ENCODE data around the gene SHISA9. TPM values are rescaled to one million over a fixed set of nuclear protein-coding genes. Genes with fewer than 3 reads are reported as not detected.

The SHISA9 gene
- total RNA-seq, 1 donor from 2014 or later = 3.0 TPM

DNA sequence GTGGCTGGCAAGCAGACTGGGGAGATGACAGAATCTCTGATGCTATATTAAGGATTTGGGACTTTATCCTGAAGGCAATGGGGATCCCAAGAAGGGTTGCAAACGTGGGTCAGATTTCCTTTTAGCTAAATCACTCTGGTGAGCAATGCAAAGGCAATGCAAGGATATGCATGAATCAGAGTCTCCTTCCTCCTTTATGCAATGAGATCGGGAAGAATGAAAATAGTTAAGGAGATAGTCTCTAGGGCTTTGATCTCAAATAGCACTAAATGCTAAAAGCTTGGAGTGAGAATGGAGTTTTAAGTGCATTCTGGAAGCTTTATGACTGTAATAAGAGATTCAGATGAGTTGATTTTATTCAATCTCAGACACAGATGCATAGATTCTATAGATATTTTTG, 27.2 kb upstream of the SHISA9 start:
- Mint-ChIP-seq H3K4me3 (ENCODE audit: low read depth) (no peak overlapping the region), H3K36me3 (ENCODE audit: insufficient read depth) (no peaks in the 10 kb centered on the region), H3K9me3 (ENCODE audit: low read depth) (no peaks in the 10 kb centered on the region), H3K27ac (no peak overlapping the region), H3K27me3 (peaks cover 15% of the 10 kb centered on the region), H3K4me1 (ENCODE audit: low read depth) (no peaks in the 10 kb centered on the region)
- no peak for DNase-seq (ENCODE audit: low spot score, unreplicated experiment)
- TF ChIP-seq, protein P1, sequence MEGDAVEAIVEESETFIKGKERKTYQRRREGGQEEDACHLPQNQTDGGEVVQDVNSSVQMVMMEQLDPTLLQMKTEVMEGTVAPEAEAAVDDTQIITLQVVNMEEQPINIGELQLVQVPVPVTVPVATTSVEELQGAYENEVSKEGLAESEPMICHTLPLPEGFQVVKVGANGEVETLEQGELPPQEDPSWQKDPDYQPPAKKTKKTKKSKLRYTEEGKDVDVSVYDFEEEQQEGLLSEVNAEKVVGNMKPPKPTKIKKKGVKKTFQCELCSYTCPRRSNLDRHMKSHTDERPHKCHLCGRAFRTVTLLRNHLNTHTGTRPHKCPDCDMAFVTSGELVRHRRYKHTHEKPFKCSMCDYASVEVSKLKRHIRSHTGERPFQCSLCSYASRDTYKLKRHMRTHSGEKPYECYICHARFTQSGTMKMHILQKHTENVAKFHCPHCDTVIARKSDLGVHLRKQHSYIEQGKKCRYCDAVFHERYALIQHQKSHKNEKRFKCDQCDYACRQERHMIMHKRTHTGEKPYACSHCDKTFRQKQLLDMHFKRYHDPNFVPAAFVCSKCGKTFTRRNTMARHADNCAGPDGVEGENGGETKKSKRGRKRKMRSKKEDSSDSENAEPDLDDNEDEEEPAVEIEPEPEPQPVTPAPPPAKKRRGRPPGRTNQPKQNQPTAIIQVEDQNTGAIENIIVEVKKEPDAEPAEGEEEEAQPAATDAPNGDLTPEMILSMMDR (IDR thresholded peaks at IDR 0.05; ENCODE audit: unreplicated experiment) = no peak

GRCh38 chr16:12876778-12877177, 24.6 kb upstream of the SHISA9 start:
- DNase-seq (ENCODE audit: low spot score, unreplicated experiment) = no peak
- Mint-ChIP-seq H3K27ac (no peak overlapping the region), H3K36me3 (ENCODE audit: insufficient read depth) (no peaks in the 10 kb centered on the region), H3K27me3 (peaks cover 8% of the 10 kb centered on the region), H3K4me3 (ENCODE audit: low read depth) (no peak overlapping the region), H3K4me1 (ENCODE audit: low read depth) (no peaks in the 10 kb centered on the region), H3K9me3 (ENCODE audit: low read depth) (no peaks in the 10 kb centered on the region)
- TF ChIP-seq, protein P1 (IDR thresholded peaks at IDR 0.05; ENCODE audit: unreplicated experiment) = no peak

DNA sequence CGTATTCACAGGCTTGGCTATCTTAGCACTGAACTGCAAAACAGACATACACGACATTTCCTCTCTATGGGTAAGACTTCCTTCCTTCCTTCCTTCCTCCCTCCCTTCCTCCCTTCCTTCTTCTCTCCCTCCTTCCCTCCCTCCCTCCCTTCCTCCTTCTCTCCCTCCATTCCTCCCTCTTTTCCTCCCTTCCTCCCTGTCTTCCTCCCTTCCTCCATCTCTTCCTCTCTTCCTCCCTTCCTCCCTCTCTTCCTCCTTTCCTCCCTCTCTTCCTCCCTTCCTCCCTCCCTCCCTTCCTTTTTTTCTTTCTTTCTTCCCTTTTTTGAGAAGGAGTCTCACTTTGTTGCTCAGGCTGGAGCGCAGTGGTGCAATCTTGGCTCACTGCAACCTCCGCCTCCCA, 22.4 kb upstream of the SHISA9 start:
- TF ChIP-seq, protein P1 (IDR thresholded peaks at IDR 0.05; ENCODE audit: unreplicated experiment) = no peak
- H3K9me3 Mint-ChIP-seq (ENCODE audit: low read depth) = no peaks in the 10 kb centered on the region
- DNase-seq (ENCODE audit: low spot score, unreplicated experiment) = no peak
- no peak overlapping the region for H3K4me3 Mint-ChIP-seq (ENCODE audit: low read depth)
- H3K36me3 Mint-ChIP-seq (ENCODE audit: insufficient read depth) = no peaks in the 10 kb centered on the region
- H3K4me1 Mint-ChIP-seq (ENCODE audit: low read depth) = no peaks in the 10 kb centered on the region
- peaks cover 8% of the 10 kb centered on the region for H3K27me3 Mint-ChIP-seq
- no peak overlapping the region for H3K27ac Mint-ChIP-seq

- Mint-ChIP-seq H3K36me3 (ENCODE audit: insufficient read depth) (no peaks in the 10 kb centered on the region), H3K9me3 (ENCODE audit: low read depth) (no peaks in the 10 kb centered on the region), H3K27ac (no peak overlapping the region), H3K27me3 (peaks cover 8% of the 10 kb centered on the region), H3K4me1 (ENCODE audit: low read depth) (no peaks in the 10 kb centered on the region), H3K4me3 (ENCODE audit: low read depth) (no peak overlapping the region)
- TF ChIP-seq, protein P1 (IDR thresholded peaks at IDR 0.05; ENCODE audit: unreplicated experiment) = no peak
- no peak for DNase-seq (ENCODE audit: low spot score, unreplicated experiment)
These were observed 21.6 kb upstream of the SHISA9 start for GRCh38 chr16:12879812-12880211.

DNA sequence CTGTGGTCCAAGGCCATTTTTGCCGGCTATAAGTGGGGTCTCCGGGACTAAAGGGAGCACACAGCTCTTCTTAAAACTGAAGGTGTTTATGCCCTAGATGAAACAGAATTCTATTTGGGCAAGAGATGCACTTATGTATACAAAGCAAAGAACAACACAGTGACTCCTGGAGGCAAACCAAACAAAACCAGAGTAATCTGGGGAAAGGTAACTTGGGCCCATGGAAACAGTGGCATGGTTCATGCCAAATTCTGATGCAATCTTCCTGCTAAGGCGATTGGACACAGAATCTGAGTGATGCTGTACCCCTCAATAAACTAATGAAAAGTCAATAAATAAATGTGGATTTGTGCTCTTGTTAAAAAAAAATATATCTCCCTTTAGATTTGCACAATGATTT, 20.2 kb upstream of the SHISA9 start:
- H3K27ac Mint-ChIP-seq = no peak overlapping the region
- H3K36me3 Mint-ChIP-seq (ENCODE audit: insufficient read depth) = no peaks in the 10 kb centered on the region
- H3K4me1 Mint-ChIP-seq (ENCODE audit: low read depth) = no peaks in the 10 kb centered on the region
- TF ChIP-seq, protein P1 (IDR thresholded peaks at IDR 0.05; ENCODE audit: unreplicated experiment) = no peak
- H3K27me3 Mint-ChIP-seq = peaks cover 8% of the 10 kb centered on the region
- no peak overlapping the region for H3K4me3 Mint-ChIP-seq (ENCODE audit: low read depth)
- no peaks in the 10 kb centered on the region for H3K9me3 Mint-ChIP-seq (ENCODE audit: low read depth)
- DNase-seq (ENCODE audit: low spot score, unreplicated experiment) = no peak

Measured in progenitor cell of endocrine pancreas (in vitro differentiated cells).